GM23338 (cell line): ENCODE measurements around the gene IDH3A. TPM values are rescaled to one million over a fixed set of nuclear protein-coding genes. Genes with fewer than 3 reads are reported as not detected.
A peak's percentile ranks its signal among the peaks of the same experiment; 100 is the strongest.
"Not testable (repeated sequence)": the region's sequence is repeated elsewhere in the genome, so short reads cannot be mapped to it uniquely, and the experiment has no call there.

Source experiments
- ATAC-seq: fragments of 200-7000 bp; cut with Tn5 transposase; 3 replicates; pipeline ENCODE4 v1.9.1; 2020
- DNase-seq: peaks from one replicate; pipeline ENCODE4 v3.0.0-alpha.2; 2015; ENCODE audit warnings: low spot score
- H2AFZ ChIP-seq: fragments of 200-600 bp; sonication (generic); 2 replicates; pipeline ENCODE4 v1.8.0; 2016; ENCODE audit warnings: antibody characterized with exemption, mild to moderate bottlenecking, moderate library complexity
- H3F3A ChIP-seq: fragments of 200-600 bp; sonication (generic); replicated peaks from 2 replicates; pipeline ENCODE4 v1.8.0; 2017; ENCODE audit warnings: antibody characterized with exemption, mixed run types, low read depth
- H3K27ac ChIP-seq: fragments of 200-600 bp; sonication (generic); 2 replicates; pipeline ENCODE4 v1.6.1; 2016; ENCODE audit warnings: low read depth
- H3K27me3 ChIP-seq: fragments of 200-600 bp; sonication (generic); 2 replicates; pipeline ENCODE4 v1.8.0; 2016; ENCODE audit warnings: mild to moderate bottlenecking, mixed run types, moderate library complexity; ENCODE audit not compliant: insufficient read depth
- H3K36me3 ChIP-seq: fragments of 200-600 bp; sonication (generic); 2 replicates; pipeline ENCODE4 v1.8.0; 2016; ENCODE audit warnings: mild to moderate bottlenecking; ENCODE audit not compliant: insufficient read depth
- H3K4me1 ChIP-seq: fragments of 200-600 bp; sonication (generic); 2 replicates; pipeline ENCODE4 v1.8.0; 2016; ENCODE audit warnings: mild to moderate bottlenecking, moderate library complexity; ENCODE audit not compliant: insufficient read depth
- H3K4me2 ChIP-seq: fragments of 200-600 bp; sonication (generic); 2 replicates; pipeline ENCODE4 v1.7.1; 2017; ENCODE audit warnings: mixed run types
- H3K4me3 ChIP-seq: fragments of 200-600 bp; sonication (generic); 2 replicates; pipeline ENCODE4 v1.6.1; 2016; ENCODE audit warnings: mixed run types
- H3K79me2 ChIP-seq: fragments of 200-600 bp; sonication (generic); replicated peaks from 2 replicates; pipeline ENCODE4 v1.8.0; 2017; ENCODE audit warnings: mild to moderate bottlenecking; ENCODE audit not compliant: insufficient read depth
- H3K9me2 ChIP-seq: fragments of 200-600 bp; sonication (generic); 2 replicates; pipeline ENCODE4 v1.8.0; 2017; ENCODE audit not compliant: insufficient read depth
- H4K20me1 ChIP-seq: fragments of 200-600 bp; sonication (generic); replicated peaks from 2 replicates; pipeline ENCODE4 v1.8.0; 2017; ENCODE audit warnings: mild to moderate bottlenecking; ENCODE audit not compliant: insufficient read depth
- H3K27ac Mint-ChIP-seq: 2 replicates; pipeline ENCODE4 v1.8.0; 2020; ENCODE audit warnings: inconsistent platforms, mild to moderate bottlenecking, moderate library complexity, mixed read lengths
- H3K27me3 Mint-ChIP-seq: 3 replicates; pipeline ENCODE4 v1.8.0; 2022; ENCODE audit warnings: low read depth, mild to moderate bottlenecking, moderate library complexity, mixed read lengths, inconsistent platforms; ENCODE audit not compliant: insufficient read depth, poor library complexity
- H3K36me3 Mint-ChIP-seq: 3 replicates; pipeline ENCODE4 v1.8.0; 2021; ENCODE audit warnings: low read depth, mild to moderate bottlenecking, inconsistent platforms, moderate library complexity, mixed read lengths
- H3K4me1 Mint-ChIP-seq: 3 replicates; pipeline ENCODE4 v1.8.0; 2020; ENCODE audit warnings: mild to moderate bottlenecking, inconsistent platforms, mixed read lengths
- H3K4me3 Mint-ChIP-seq: 3 replicates; pipeline ENCODE4 v1.8.0; 2021; ENCODE audit warnings: moderate library complexity, mild to moderate bottlenecking, inconsistent platforms, mixed read lengths
- H3K9me3 Mint-ChIP-seq: 3 replicates; pipeline ENCODE4 v1.8.0; 2020; ENCODE audit warnings: moderate library complexity, mild to moderate bottlenecking, inconsistent platforms, mixed read lengths
- EZH2phosphoT487 ChIP-seq: fragments of 200-600 bp; sonication (generic); IDR thresholded peaks from one replicate; pipeline ENCODE4 v1.8.1; 2018; ENCODE audit warnings: antibody characterized with exemption; ENCODE audit not compliant: unreplicated experiment
- JUNB ChIP-seq: IDR thresholded peaks from one replicate; pipeline ENCODE4 v1.6.1; 2016; ENCODE audit warnings: antibody characterized with exemption; ENCODE audit not compliant: unreplicated experiment
- NANOG ChIP-seq: IDR thresholded peaks from 2 replicates; pipeline ENCODE4 v1.6.1; 2016; ENCODE audit warnings: antibody characterized with exemption, borderline replicate concordance
- REST ChIP-seq: IDR thresholded peaks from one replicate; pipeline ENCODE4 v1.6.1; 2018; ENCODE audit warnings: antibody characterized with exemption; ENCODE audit not compliant: unreplicated experiment
- STAT1 ChIP-seq: IDR thresholded peaks from one replicate; pipeline ENCODE4 v1.6.1; 2016; ENCODE audit warnings: antibody characterized with exemption; ENCODE audit not compliant: unreplicated experiment
- polyA plus RNA-seq: library from polyadenylated mRNA; unstranded; fragments of >200 nt; fragmentation: Nextera tagmentation; extraction: Ambion mirVana; gene quantifications from 2 replicates; pipeline ENCODE4 v1.2.1, GENCODE V29; 2016
- total RNA-seq: library from RNA; depleted of rRNA; stranded (reverse); fragments of >200 nt; shearing (Covaris generic); gene quantifications from 2 replicates; pipeline ENCODE4 v1.2.3, GENCODE V29; 2014
- TF ChIP-seq, protein P1 (sequence below), 2 experiments: fragments of 200-600 bp in 1 of 2; sonication (generic) in 1 of 2; conservative IDR thresholded peaks; 2 replicates each; pipeline versions ENCODE4 v1.5.1 to v1.6.1; 2016 to 2017; ENCODE audit warnings: antibody characterized with exemption in 2 of 2, low read depth in 2 of 2, mild to moderate bottlenecking in 2 of 2, moderate library complexity in 1 of 2

The IDH3A gene
- total and polyA plus RNA-seq, 2 experiments from 2014 or later: 24.1 to 41.6 TPM

DNA sequence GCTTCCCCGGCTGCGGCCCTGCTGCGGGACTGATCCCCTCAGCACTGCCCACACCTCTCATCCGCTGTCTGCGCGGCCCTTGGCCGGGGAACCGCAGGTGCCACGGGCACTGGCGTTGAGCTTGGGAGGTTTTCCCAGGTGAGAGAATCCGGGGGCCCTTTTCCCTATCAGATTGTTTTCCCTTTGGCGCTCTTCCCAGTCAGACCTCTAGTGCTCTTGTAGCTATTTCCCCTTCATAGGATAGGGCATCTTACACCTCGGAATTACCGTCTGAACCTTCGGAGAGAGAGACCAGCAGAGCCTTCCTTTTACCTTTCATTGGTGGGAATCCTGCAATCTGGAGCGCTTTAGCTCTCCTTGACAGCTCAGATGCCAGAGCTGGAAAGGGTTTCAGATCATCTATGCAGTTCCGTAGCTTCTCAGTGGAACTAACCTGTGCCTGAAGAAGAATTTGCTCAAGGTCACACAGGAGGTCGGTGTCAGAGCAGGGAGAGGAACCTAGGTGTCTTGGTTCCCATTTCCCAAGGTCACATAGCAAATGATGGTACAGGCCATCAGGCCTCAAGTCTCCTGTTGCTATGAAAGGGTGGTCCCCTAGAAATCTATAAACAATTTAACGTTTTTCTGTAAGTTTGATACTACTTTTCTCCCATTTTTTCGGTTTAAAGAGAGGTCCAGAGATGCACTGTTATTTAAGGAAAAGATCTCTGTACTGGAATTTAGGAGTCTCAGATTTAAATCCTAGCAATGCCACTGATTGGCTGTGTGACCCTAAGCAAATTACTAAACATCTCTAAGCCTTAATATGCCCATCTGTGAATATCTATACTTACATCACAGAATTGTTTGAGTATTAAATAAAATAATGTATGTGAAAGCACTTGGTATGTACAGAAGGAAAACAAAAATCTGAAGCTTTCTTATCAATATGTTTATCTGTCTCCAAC lies 916 bp downstream of the IDH3A start:
- H3K27me3 Mint-ChIP-seq: peaks cover 7% of the 10 kb centered on the region
- Histone ChIP-seq H3K36me3 (no peaks in the 10 kb centered on the region), H3K4me1 (peaks cover 18% of the 10 kb centered on the region), H3F3A (no peaks in the 10 kb centered on the region; the same call in 1 of the 2 replicates), H3K27ac (no peak overlapping the region), H3K79me2 (peaks cover 38% of the 10 kb centered on the region), H4K20me1 (peaks cover 16% of the 10 kb centered on the region), H3K27me3 (peaks cover 8% of the 10 kb centered on the region; the same call in 1 of the 2 replicates), H3K9me2 (no peaks in the 10 kb centered on the region), H2AFZ (peak overlapping the region; percentile 91; the same call in 1 of the 2 replicates), H3K4me3 (peak overlapping the region; percentile 63), H3K4me2 (peak overlapping the region; percentile 96)
- no peak overlapping the region for H3K27ac Mint-ChIP-seq
- ATAC-seq: peak; percentile 45
- H3K4me1 Mint-ChIP-seq: peaks cover 21% of the 10 kb centered on the region
- peak overlapping the region; percentile 94 for H3K4me3 Mint-ChIP-seq
- H3K9me3 Mint-ChIP-seq: no peaks in the 10 kb centered on the region
- peak; percentile 58 for DNase-seq
- TF ChIP-seq STAT1: no peak
- H3K36me3 Mint-ChIP-seq: no peaks in the 10 kb centered on the region; the same call in 2 of the 3 replicates

- not testable (repeated sequence) for H3K4me3 Mint-ChIP-seq, H3K9me2 ChIP-seq, H3K27me3 ChIP-seq, H2AFZ ChIP-seq, ATAC-seq, H3K9me3 Mint-ChIP-seq, H3K27ac Mint-ChIP-seq, H3K27ac ChIP-seq, H3K4me3 ChIP-seq, DNase-seq, H3F3A ChIP-seq, H3K36me3 ChIP-seq, H3K36me3 Mint-ChIP-seq, H3K27me3 Mint-ChIP-seq
- H3K4me2 ChIP-seq: peak overlapping the region; percentile 96; the same call in 1 of the 2 replicates
- peaks cover 38% of the 10 kb centered on the region for H3K79me2 ChIP-seq
- peaks cover 16% of the 10 kb centered on the region for H4K20me1 ChIP-seq
- peaks cover 27% of the 10 kb centered on the region for H3K4me1 ChIP-seq
- H3K4me1 Mint-ChIP-seq: peaks cover 29% of the 10 kb centered on the region
Observed at GRCh38 chr15:78151075-78151474, 1.9 kb downstream of the IDH3A start.

- Histone ChIP-seq H3K4me2 (no peak overlapping the region), H3K27ac (no peak overlapping the region), H3K36me3 (no peaks in the 10 kb centered on the region), H3K27me3 (peaks cover 7% of the 10 kb centered on the region; the same call in 1 of the 2 replicates), H3K79me2 (peaks cover 38% of the 10 kb centered on the region), H4K20me1 (peaks cover 16% of the 10 kb centered on the region), H2AFZ (no peak overlapping the region), H3K9me2 (no peaks in the 10 kb centered on the region), H3F3A (no peaks in the 10 kb centered on the region; the same call in 1 of the 2 replicates), H3K4me3 (no peak overlapping the region), H3K4me1 (peaks cover 35% of the 10 kb centered on the region)
- Mint-ChIP-seq H3K4me1 (peaks cover 35% of the 10 kb centered on the region), H3K27me3 (peaks cover 7% of the 10 kb centered on the region), H3K36me3 (peaks cover 4% of the 10 kb centered on the region; the same call in 1 of the 3 replicates), H3K9me3 (no peaks in the 10 kb centered on the region), H3K4me3 (no peak overlapping the region), H3K27ac (no peak overlapping the region)
- DNase-seq (no peak), ATAC-seq (no peak)
- TF ChIP-seq, protein P1, sequence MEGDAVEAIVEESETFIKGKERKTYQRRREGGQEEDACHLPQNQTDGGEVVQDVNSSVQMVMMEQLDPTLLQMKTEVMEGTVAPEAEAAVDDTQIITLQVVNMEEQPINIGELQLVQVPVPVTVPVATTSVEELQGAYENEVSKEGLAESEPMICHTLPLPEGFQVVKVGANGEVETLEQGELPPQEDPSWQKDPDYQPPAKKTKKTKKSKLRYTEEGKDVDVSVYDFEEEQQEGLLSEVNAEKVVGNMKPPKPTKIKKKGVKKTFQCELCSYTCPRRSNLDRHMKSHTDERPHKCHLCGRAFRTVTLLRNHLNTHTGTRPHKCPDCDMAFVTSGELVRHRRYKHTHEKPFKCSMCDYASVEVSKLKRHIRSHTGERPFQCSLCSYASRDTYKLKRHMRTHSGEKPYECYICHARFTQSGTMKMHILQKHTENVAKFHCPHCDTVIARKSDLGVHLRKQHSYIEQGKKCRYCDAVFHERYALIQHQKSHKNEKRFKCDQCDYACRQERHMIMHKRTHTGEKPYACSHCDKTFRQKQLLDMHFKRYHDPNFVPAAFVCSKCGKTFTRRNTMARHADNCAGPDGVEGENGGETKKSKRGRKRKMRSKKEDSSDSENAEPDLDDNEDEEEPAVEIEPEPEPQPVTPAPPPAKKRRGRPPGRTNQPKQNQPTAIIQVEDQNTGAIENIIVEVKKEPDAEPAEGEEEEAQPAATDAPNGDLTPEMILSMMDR (conservative IDR thresholded peaks at IDR 0.05; ENCODE audit: low read depth in 2 of 2): no peak
- TF ChIP-seq REST (no peak), STAT1 (no peak), JUNB (no peak), NANOG (no peak), EZH2phosphoT487 (no peak)
Observed at GRCh38 chr15:78154955-78155354, 5.8 kb downstream of the IDH3A start.
